ENCODE measurements around the gene MANSC4.

- TF ChIP-seq CTCF (IDR thresholded peaks at IDR 0.05), result peak; percentile 42 to 96 (median 83)
- no peak for TF ChIP-seq POLR2A (IDR thresholded peaks at IDR 0.05)
These were observed 46.9 kb downstream of the MANSC4 start for GRCh38 chr12:27733052-27733656.
